ENCODE results near the gene BCOR.
A peak's percentile ranks its signal among the peaks of the same experiment; 100 is the strongest.

Gene BCOR

GRCh38 chrX:40085102-40085551 is 12.6 kb downstream of the BCOR start:
- H3K27me3 ChIP-seq (ENCODE audit: insufficient read depth, poor library complexity, severe bottlenecking) = no peaks in the 10 kb centered on the region
- peak overlapping the region; percentile 57 for H3K27ac ChIP-seq (ENCODE audit: poor library complexity, severe bottlenecking)
- H3K36me3 ChIP-seq (ENCODE audit: low read depth) = no peaks in the 10 kb centered on the region
- peaks cover 15% of the 10 kb centered on the region for H3K4me1 ChIP-seq (ENCODE audit: insufficient read depth, poor library complexity, severe bottlenecking)
- ATAC-seq (ENCODE audit: low read depth) = peak; percentile 56
- TF ChIP-seq, protein P1, sequence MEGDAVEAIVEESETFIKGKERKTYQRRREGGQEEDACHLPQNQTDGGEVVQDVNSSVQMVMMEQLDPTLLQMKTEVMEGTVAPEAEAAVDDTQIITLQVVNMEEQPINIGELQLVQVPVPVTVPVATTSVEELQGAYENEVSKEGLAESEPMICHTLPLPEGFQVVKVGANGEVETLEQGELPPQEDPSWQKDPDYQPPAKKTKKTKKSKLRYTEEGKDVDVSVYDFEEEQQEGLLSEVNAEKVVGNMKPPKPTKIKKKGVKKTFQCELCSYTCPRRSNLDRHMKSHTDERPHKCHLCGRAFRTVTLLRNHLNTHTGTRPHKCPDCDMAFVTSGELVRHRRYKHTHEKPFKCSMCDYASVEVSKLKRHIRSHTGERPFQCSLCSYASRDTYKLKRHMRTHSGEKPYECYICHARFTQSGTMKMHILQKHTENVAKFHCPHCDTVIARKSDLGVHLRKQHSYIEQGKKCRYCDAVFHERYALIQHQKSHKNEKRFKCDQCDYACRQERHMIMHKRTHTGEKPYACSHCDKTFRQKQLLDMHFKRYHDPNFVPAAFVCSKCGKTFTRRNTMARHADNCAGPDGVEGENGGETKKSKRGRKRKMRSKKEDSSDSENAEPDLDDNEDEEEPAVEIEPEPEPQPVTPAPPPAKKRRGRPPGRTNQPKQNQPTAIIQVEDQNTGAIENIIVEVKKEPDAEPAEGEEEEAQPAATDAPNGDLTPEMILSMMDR (IDR thresholded peaks at IDR 0.05; ENCODE audit: poor library complexity, severe bottlenecking) = no peak
- no peak for DNase-seq (ENCODE audit: low spot score)
- no peak overlapping the region for H3K4me3 ChIP-seq (ENCODE audit: severe bottlenecking)
- H3K9me3 ChIP-seq (ENCODE audit: severe bottlenecking) = no peaks in the 10 kb centered on the region

GRCh38 chrX:40084471-40085101 is 13.2 kb downstream of the BCOR start:
- H3K4me3 ChIP-seq (ENCODE audit: severe bottlenecking) = no peak overlapping the region
- DNase-seq (ENCODE audit: low spot score) (no peak), ATAC-seq (ENCODE audit: low read depth) (peak; percentile 5; the same call in 1 of the 3 replicates)
- H3K27ac ChIP-seq (ENCODE audit: poor library complexity, severe bottlenecking) = peak overlapping the region; percentile 57
- no peaks in the 10 kb centered on the region for H3K27me3 ChIP-seq (ENCODE audit: insufficient read depth, poor library complexity, severe bottlenecking)
- H3K4me1 ChIP-seq (ENCODE audit: insufficient read depth, poor library complexity, severe bottlenecking) = peaks cover 15% of the 10 kb centered on the region
- no peaks in the 10 kb centered on the region for H3K36me3 ChIP-seq (ENCODE audit: low read depth)
- TF ChIP-seq, protein P1 (IDR thresholded peaks at IDR 0.05; ENCODE audit: poor library complexity, severe bottlenecking) = no peak
- no peaks in the 10 kb centered on the region for H3K9me3 ChIP-seq (ENCODE audit: severe bottlenecking)

GRCh38 chrX:40083979-40084359 is 13.8 kb downstream of the BCOR start:
- H3K4me1 ChIP-seq (ENCODE audit: insufficient read depth, poor library complexity, severe bottlenecking) = peaks cover 15% of the 10 kb centered on the region
- ATAC-seq (ENCODE audit: low read depth) (no peak), DNase-seq (ENCODE audit: low spot score) (no peak)
- H3K27me3 ChIP-seq (ENCODE audit: insufficient read depth, poor library complexity, severe bottlenecking) = no peaks in the 10 kb centered on the region
- H3K9me3 ChIP-seq (ENCODE audit: severe bottlenecking) = no peaks in the 10 kb centered on the region
- peak overlapping the region; percentile 27 for H3K4me3 ChIP-seq (ENCODE audit: severe bottlenecking)
- no peak overlapping the region for H3K27ac ChIP-seq (ENCODE audit: poor library complexity, severe bottlenecking)
- no peaks in the 10 kb centered on the region for H3K36me3 ChIP-seq (ENCODE audit: low read depth)
- TF ChIP-seq, protein P1 (IDR thresholded peaks at IDR 0.05; ENCODE audit: poor library complexity, severe bottlenecking) = no peak

- no peaks in the 10 kb centered on the region for H3K27me3 ChIP-seq (ENCODE audit: insufficient read depth, poor library complexity, severe bottlenecking)
- no peaks in the 10 kb centered on the region for H3K36me3 ChIP-seq (ENCODE audit: low read depth)
- H3K27ac ChIP-seq (ENCODE audit: poor library complexity, severe bottlenecking) = no peak overlapping the region
- H3K4me1 ChIP-seq (ENCODE audit: insufficient read depth, poor library complexity, severe bottlenecking) = peaks cover 15% of the 10 kb centered on the region
- ATAC-seq (ENCODE audit: low read depth) (peak; percentile 42; the same call in 2 of the 3 replicates), DNase-seq (ENCODE audit: low spot score) (no peak)
- peak overlapping the region; percentile 27 for H3K4me3 ChIP-seq (ENCODE audit: severe bottlenecking)
- no peaks in the 10 kb centered on the region for H3K9me3 ChIP-seq (ENCODE audit: severe bottlenecking)
- TF ChIP-seq, protein P1 (IDR thresholded peaks at IDR 0.05; ENCODE audit: poor library complexity, severe bottlenecking) = no peak
Measured at GRCh38 chrX:40083120-40083978, 14.4 kb downstream of the BCOR start.

Data from RWPE2 (cell line).